Muscle of leg (tissue), 11 donors: ENCODE measurements around the gene DNHD1. TPM values are rescaled to one million over a fixed set of nuclear protein-coding genes. Genes with fewer than 3 reads are reported as not detected.

ENCODE experiments used
- DNase-seq: peaks from one replicate; pipeline ENCODE4 v3.0.0; 2013
- H3K27ac ChIP-seq: one replicate; pipeline ENCODE4 v1.5.1; 2013; ENCODE audit warnings: mild to moderate bottlenecking, low read length, control low read depth
- H3K27me3 ChIP-seq: one replicate; pipeline ENCODE4 v1.6.1; 2013; ENCODE audit warnings: low read length; ENCODE audit not compliant: control insufficient read depth, insufficient read depth
- H3K36me3 ChIP-seq: one replicate; pipeline ENCODE4 v1.6.1; 2013; ENCODE audit warnings: low read length; ENCODE audit not compliant: control insufficient read depth, insufficient read depth
- H3K4me1 ChIP-seq: one replicate; pipeline ENCODE4 v1.6.1; 2013; ENCODE audit warnings: low read length; ENCODE audit not compliant: control insufficient read depth, insufficient read depth
- H3K4me3 ChIP-seq: one replicate; pipeline ENCODE4 v1.5.1; 2013; ENCODE audit warnings: low read length, control low read depth
- H3K9me3 ChIP-seq: replicated peaks from 2 replicates; pipeline ENCODE4 v1.6.1; 2013; ENCODE audit warnings: low read depth, low read length; ENCODE audit not compliant: control insufficient read depth
- WGBS: methylation state at CpG from one replicate; pipeline ENCODE4 v1.1.5; 2013; ENCODE audit warnings: missing lambda C conversion rate; ENCODE audit not compliant: insufficient coverage; 5-methylcytosine and 5-hydroxymethylcytosine counted together
- polyA plus RNA-seq, 8 donors: library from polyadenylated mRNA; unstranded; fragments of 120-200 nt; gene quantifications; one replicate each; pipeline versions ENCODE4 v1.2.1 to v1.2.3, GENCODE V29; 2013; ENCODE audit warnings: inconsistent platforms in 1 of 8, low replicate concordance in 1 of 8; ENCODE audit not compliant: insufficient read length in 8 of 8, insufficient read depth in 1 of 8
- total RNA-seq: library from RNA; stranded (reverse); fragments of 120-200 nt; gene quantifications from one replicate; pipeline ENCODE4 v1.2.4, GENCODE V29; 2013

DNHD1 gene
- total and polyA plus RNA-seq, 9 donors = 3.3 to 10.7 (median 6.5) TPM

DNA sequence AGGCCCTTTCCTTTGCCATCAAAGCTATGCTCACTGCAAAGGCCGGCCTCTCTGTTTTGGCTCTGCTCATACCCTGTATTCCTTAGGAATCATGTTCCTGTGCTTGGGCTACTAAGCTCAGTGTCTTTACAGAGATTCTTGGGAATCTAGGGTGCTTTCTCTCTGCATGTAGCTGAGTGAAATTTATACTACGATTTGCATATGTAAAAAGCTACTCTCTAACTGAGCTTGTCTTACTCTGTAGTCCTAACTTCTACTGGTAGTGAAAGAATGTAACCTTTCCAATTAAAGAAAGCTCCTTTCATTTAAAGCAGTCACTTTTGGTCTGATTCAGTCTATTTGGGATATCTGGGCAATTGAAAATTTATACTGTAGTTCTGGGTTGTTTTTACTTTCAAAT, 32.2 kb downstream of the DNHD1 start:
- WGBS = 100% methylated on average over 1 of the region's 2 CpGs
- Histone ChIP-seq H3K27me3 (no peaks in the 10 kb centered on the region), H3K36me3 (peaks cover 20% of the 10 kb centered on the region), H3K4me1 (no peaks in the 10 kb centered on the region), H3K9me3 (no peaks in the 10 kb centered on the region), H3K27ac (no peak overlapping the region), H3K4me3 (no peak overlapping the region)
- DNase-seq = no peak

DNA sequence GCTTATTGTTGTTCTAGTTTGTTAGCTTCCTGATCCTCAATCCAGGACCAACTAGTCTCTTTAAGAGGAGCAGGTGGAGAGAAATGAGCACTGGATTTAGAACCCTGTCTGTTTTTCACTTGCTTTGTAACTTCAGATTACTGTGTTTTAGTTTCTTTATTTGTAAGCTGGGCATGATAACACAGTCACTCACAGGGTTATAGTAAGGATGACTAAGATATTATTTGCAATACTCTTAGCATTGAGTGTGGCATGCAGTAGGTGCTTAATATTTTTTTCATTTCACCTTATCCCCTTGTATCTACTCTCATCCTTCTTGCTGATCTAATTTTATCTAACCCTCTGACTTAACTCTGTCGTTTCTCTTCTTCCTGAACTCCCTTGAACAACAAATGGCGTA, 33.8 kb downstream of the DNHD1 start:
- no peak for DNase-seq
- 95% methylated on average over 2 of the region's 2 CpGs for WGBS
- Histone ChIP-seq H3K4me3 (no peak overlapping the region), H3K4me1 (no peaks in the 10 kb centered on the region), H3K27me3 (no peaks in the 10 kb centered on the region), H3K27ac (no peak overlapping the region), H3K9me3 (no peaks in the 10 kb centered on the region), H3K36me3 (peaks cover 23% of the 10 kb centered on the region)

DNA sequence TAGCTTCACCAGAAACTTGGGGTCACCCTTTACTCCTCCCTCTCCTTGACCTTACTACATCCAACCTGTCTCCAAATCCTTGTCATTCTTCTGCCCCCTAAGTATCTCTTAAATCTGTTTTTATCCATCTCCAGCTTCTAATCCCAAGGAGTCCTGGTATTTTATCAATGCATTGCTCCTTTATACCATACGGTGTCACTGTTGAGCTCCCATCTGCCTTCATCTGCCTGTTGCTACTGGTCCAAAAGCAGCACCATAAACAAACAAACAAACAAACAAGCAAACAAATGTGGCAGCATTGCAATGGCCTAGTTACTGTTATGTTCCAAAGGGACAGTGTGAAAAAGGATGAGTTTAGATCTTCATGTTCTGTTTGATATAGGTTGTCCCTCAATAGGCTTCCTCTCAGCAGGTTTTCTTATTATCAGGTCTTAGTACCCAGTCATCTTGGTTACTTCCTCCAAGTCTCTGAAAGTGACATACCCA, 34.2 kb downstream of the DNHD1 start:
- WGBS = no CpG with 5 or more reads among the region's 1 CpG
- DNase-seq = peak; percentile 69
- no peaks in the 10 kb centered on the region for H3K27me3 ChIP-seq

DNA sequence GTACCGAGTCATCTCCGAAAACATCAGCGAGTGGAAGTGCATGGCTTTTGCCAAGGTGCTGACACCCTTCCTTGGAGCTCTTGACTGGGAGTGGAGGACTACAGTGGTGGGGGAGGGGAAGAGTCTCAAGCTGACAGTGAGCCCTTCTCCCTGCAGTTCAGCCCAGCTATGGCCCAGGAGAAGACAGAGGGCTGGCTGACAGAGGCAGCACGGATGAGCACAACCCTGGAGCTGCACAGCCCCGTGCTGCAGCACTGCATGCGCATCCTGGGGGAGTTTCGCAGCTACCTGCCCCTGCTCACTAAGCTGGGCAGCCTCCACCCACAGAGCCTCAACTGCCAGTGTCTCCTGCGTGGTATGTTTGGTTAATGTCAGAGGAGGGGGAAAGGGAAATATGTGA, 41.4 kb downstream of the DNHD1 start:
- Histone ChIP-seq H3K4me3 (no peak overlapping the region), H3K4me1 (no peaks in the 10 kb centered on the region), H3K27me3 (no peaks in the 10 kb centered on the region), H3K36me3 (peaks cover 8% of the 10 kb centered on the region), H3K9me3 (no peaks in the 10 kb centered on the region), H3K27ac (no peak overlapping the region)
- WGBS = 69% methylated on average over 5 of the region's 8 CpGs
- no peak for DNase-seq

More for the DNA sequence above, 34.2 kb downstream of the DNHD1 start:
- Histone ChIP-seq H3K27ac (no peak overlapping the region), H3K4me1 (no peaks in the 10 kb centered on the region), H3K4me3 (no peak overlapping the region), H3K9me3 (no peaks in the 10 kb centered on the region), H3K36me3 (peaks cover 23% of the 10 kb centered on the region)

DNA sequence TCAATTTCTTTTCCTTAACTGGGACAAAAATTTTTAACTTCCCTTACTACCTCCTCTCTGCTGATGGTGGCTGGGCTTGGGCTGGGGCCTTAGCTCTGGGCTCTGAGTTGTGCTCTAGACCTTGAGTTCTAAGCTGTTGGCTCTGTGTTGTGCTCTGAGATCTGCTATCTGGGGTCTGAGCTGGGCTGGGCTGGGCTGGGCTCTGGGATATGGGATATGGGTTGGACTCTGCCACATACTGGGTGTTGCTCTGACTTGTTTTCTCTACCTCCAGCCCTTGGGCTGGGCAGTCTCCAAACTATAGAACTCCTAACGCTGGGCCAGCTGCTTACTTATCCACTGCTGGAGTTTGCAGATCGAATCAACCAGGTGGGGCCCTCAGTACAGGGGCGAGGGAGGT, 41.9 kb downstream of the DNHD1 start:
- Histone ChIP-seq H3K4me1 (no peaks in the 10 kb centered on the region), H3K27ac (no peak overlapping the region), H3K9me3 (no peaks in the 10 kb centered on the region), H3K4me3 (no peak overlapping the region), H3K27me3 (no peaks in the 10 kb centered on the region), H3K36me3 (peaks cover 6% of the 10 kb centered on the region)
- WGBS = 94% methylated on average over 2 of the region's 3 CpGs
- DNase-seq = no peak

DNA sequence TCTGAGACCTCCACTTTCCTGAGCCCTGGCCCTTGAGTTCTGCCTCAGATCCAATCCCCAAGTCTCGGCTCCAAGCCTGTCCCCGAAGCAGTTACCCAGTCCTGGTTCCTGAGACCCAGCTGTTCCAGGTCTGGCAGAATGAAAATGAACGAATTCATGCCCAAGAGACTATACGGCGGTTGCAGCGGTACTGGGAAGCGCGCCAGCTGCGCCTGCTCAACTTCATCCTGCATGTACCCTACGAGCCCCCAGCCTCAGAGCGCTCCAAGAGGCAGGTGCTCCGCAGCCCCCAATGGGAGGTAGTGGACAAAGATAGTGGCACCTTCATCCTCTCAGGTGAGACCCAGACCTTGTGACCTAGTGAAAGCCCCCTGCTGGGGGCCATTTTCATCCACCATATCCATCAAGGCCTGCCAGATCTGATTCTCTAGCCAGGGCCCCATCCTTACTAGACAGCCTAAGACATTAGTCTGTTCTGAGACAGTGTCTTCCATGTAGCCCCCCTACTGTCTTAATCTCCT, 42.7 kb downstream of the DNHD1 start:
- no peaks in the 10 kb centered on the region for H3K4me1 ChIP-seq
- H3K27me3 ChIP-seq = no peaks in the 10 kb centered on the region
- peaks cover 6% of the 10 kb centered on the region for H3K36me3 ChIP-seq
- H3K9me3 ChIP-seq = no peaks in the 10 kb centered on the region
- WGBS = 87% methylated on average over 9 of the region's 12 CpGs
- DNase-seq = no peak
- H3K27ac ChIP-seq = no peak overlapping the region
- H3K4me3 ChIP-seq = no peak overlapping the region

DNA sequence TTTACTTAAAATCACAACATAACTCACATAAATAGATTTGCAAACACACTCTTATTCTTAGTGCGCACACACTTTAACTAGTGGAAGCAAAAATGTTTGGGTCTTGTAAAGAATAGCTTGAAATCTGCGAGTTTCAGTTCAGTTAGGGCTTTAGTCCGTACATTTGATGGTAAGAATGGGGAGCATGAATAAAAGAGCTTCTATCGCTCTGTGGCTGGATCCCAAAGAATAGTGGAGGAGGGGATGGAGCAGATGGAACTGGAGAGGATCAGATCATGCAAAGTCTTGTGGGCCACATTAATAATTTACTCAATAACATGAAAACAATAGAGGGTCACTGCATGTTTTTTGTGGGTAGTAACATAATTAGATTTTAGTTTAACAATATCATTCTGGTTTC, 44.3 kb downstream of the DNHD1 start:
- Histone ChIP-seq H3K27me3 (no peaks in the 10 kb centered on the region), H3K9me3 (no peaks in the 10 kb centered on the region), H3K27ac (no peak overlapping the region), H3K36me3 (peaks cover 11% of the 10 kb centered on the region), H3K4me1 (no peaks in the 10 kb centered on the region), H3K4me3 (no peak overlapping the region)
- 100% methylated on average over 1 of the region's 4 CpGs for WGBS
- no peak for DNase-seq

DNA sequence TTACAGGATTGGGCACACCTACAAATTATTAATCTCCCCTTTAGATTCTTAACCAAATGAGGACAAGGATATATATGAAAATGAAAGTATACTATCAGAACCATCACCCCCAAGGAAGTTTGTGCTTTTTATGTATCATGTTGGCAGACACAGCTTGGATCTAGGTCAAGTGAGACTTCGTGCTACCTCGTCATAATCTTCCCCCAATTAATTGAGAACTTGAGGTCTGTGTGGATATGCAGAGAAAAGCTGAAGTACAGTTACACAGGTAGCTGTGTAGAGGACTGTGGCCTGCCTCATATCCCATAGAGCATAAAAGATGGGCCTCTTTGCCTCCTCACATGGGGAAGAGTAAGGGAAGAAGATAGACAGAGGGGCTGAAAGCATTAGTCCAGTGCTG, 45.6 kb downstream of the DNHD1 start:
- no peak for DNase-seq
- Histone ChIP-seq H3K9me3 (no peaks in the 10 kb centered on the region), H3K4me1 (no peaks in the 10 kb centered on the region), H3K27me3 (no peaks in the 10 kb centered on the region), H3K4me3 (no peak overlapping the region), H3K36me3 (peaks cover 18% of the 10 kb centered on the region), H3K27ac (no peak overlapping the region)
- WGBS = no CpG with 5 or more reads among the region's 2 CpGs

DNA sequence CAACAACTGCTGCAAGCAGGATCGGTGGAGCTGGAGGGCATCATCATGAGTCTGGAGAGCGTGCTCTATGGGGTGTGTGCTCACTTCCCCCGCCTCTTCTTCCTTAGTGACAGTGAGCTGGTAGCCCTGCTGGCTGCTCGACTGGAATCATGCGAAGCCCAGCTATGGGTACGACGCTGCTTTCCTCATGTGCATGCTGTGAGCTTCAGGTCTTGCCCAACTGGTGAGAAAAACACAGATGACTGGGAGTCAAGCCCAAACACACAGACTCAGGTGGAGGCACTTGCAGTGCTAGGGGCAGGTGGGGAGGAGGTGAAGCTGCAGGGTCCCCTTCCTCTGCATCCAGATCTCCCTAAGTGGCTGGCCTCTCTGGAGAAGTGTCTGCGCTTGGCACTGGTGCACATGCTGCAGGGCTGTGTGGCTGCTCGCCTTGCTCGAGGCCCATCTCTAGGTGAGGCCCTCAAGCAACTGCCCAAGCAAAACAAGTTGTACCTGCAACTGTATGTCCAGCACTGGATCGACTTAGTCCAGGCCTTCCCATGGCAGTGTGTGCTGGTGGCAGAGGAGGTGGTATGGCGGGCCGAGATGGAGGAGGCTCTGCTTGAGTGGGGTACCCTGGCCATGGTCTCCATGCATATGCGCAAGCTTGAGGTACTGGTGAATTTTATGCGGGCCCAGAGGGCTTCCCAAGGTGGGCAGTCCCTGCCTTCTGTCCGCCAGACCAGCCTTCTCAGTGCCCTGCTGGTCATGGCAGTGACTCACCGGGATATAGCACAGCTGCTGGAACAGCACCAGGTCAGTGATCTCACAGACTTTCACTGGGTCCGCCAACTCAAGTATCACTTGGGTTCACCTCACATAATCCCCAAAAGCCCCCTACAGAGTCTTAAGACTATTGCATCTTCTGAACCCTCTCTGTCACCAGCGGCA, 48.1 kb downstream of the DNHD1 start:
- H3K27me3 ChIP-seq = no peaks in the 10 kb centered on the region
- H3K4me3 ChIP-seq = no peak overlapping the region
- whole genome bisulfite sequencing = 87% methylated on average over 14 of the region's 19 CpGs
- H3K36me3 ChIP-seq = peaks cover 18% of the 10 kb centered on the region
- H3K27ac ChIP-seq = no peak overlapping the region
- no peaks in the 10 kb centered on the region for H3K4me1 ChIP-seq
- no peak for DNase-seq
- no peaks in the 10 kb centered on the region for H3K9me3 ChIP-seq

DNA sequence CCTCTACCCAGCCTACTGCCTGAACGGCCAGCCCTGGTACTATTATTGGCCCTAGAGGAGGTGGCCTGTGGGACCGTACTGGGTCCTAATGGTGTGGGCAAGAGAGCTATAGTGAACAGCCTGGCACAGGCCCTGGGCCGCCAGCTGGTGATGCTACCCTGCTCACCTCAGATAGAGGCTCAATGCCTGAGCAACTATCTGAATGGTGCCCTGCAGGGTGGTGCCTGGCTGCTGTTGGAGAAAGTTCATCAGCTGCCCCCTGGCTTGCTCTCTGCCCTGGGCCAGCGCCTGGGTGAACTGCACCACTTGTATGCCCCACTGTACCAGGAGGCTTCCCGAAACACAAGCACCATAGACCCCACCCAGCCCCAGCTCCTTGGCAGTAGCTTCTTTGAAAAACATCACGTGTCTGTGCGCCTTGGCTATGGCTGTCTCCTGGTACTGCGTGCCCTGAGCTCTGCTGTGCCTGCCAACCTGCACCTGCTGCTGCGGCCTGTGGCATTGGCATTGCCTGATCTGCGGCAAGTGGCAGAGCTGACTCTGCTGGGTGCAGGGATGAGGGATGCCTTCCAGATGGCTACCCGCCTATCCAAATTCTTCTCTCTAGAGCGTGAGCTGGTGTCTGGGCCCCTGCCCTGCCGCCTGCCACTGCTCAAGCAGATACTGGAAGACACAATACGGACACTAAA, 49.0 kb downstream of the DNHD1 start:
- Histone ChIP-seq H3K27ac (no peak overlapping the region), H3K27me3 (no peaks in the 10 kb centered on the region), H3K9me3 (no peaks in the 10 kb centered on the region), H3K36me3 (peaks cover 18% of the 10 kb centered on the region), H3K4me1 (no peaks in the 10 kb centered on the region), H3K4me3 (no peak overlapping the region)
- 96% methylated on average over 13 of the region's 14 CpGs for WGBS
- DNase-seq = no peak
